Liver (tissue), 9 donors: Measurements from ENCODE around the gene WDFY3. TPM values are rescaled to one million over a fixed set of nuclear protein-coding genes. Genes with fewer than 3 reads are reported as not detected.

Experiments used
- DNase-seq: peaks from one replicate; pipeline ENCODE4 v3.0.0-alpha.2; 2017; ENCODE audit warnings: low spot score
- H3K27ac ChIP-seq, 2 donors: one replicate each; pipeline ENCODE4 v1.7.0; 2013; ENCODE audit warnings: inconsistent platforms in 2 of 2, low read length in 2 of 2, control low read depth in 1 of 2, low read depth in 1 of 2, mild to moderate bottlenecking in 1 of 2
- H3K27me3 ChIP-seq, 4 donors: one replicate each; pipeline versions ENCODE4 v1.6.1 to v1.7.0; 2013; ENCODE audit warnings: low read length in 3 of 4, inconsistent platforms in 1 of 4, mild to moderate bottlenecking in 1 of 4, moderate library complexity in 1 of 4; ENCODE audit not compliant: control insufficient read depth in 4 of 4, insufficient read depth in 4 of 4
- H3K36me3 ChIP-seq, 4 donors: one replicate each; pipeline versions ENCODE4 v1.6.1 to v1.7.0; 2013; ENCODE audit warnings: low read length in 3 of 4, mild to moderate bottlenecking in 3 of 4, low read depth in 1 of 4, moderate library complexity in 1 of 4; ENCODE audit not compliant: control insufficient read depth in 4 of 4, insufficient read depth in 3 of 4
- H3K4me1 ChIP-seq, 4 donors: one replicate each; pipeline versions ENCODE4 v1.6.1 to v1.7.0; 2013; ENCODE audit warnings: low read length in 3 of 4, mild to moderate bottlenecking in 3 of 4, moderate library complexity in 1 of 4; ENCODE audit not compliant: control insufficient read depth in 4 of 4, insufficient read depth in 4 of 4
- H3K4me3 ChIP-seq, 3 donors: one replicate each; pipeline versions ENCODE4 v1.6.1 to v1.7.0; 2013; ENCODE audit warnings: low read length in 3 of 3, control low read depth in 1 of 3, low read depth in 1 of 3, mild to moderate bottlenecking in 1 of 3
- H3K9ac ChIP-seq, 2 donors: one replicate each; pipeline ENCODE4 v1.7.0; 2013; ENCODE audit warnings: low read length in 2 of 2, mild to moderate bottlenecking in 2 of 2, moderate library complexity in 2 of 2, control low read depth in 1 of 2, low read depth in 1 of 2
- H3K9me3 ChIP-seq, 4 donors: one replicate each; pipeline versions ENCODE4 v1.6.1 to v1.7.0; 2013; ENCODE audit warnings: low read length in 3 of 4; ENCODE audit not compliant: control insufficient read depth in 4 of 4
- ATF3 ChIP-seq: IDR thresholded peaks from 2 replicates; pipeline ENCODE4 v1.6.1; 2016; ENCODE audit warnings: antibody characterized with exemption
- CTCF ChIP-seq: fragments of 150-350 bp; IDR thresholded peaks from 2 replicates; pipeline ENCODE4 v1.5.1; 2017; ENCODE audit warnings: improper control_type of control experiment, low read depth, low read length; ENCODE audit not compliant: missing input control
- EGR1 ChIP-seq, 2 donors: IDR thresholded peaks; 2 replicates each; pipeline ENCODE4 v1.6.1; 2016 to 2018; ENCODE audit warnings: antibody characterized with exemption in 2 of 2, low read depth in 2 of 2
- FOXA1 ChIP-seq: IDR thresholded peaks from 2 replicates; pipeline ENCODE4 v1.6.1; 2016; ENCODE audit warnings: antibody characterized with exemption
- FOXA2 ChIP-seq: IDR thresholded peaks from 2 replicates; pipeline ENCODE4 v1.6.1; 2016; ENCODE audit warnings: antibody characterized with exemption
- GABPA ChIP-seq, 2 donors: IDR thresholded peaks in 1 of 2; conservative IDR thresholded peaks in 1 of 2; 2 replicates each; pipeline ENCODE4 v1.6.1; 2016; ENCODE audit warnings: antibody characterized with exemption in 2 of 2, mild to moderate bottlenecking in 1 of 2, moderate library complexity in 1 of 2
- HNF4A ChIP-seq, 2 donors: conservative IDR thresholded peaks; 2 replicates each; pipeline ENCODE4 v1.6.1; 2016; ENCODE audit warnings: antibody characterized with exemption in 2 of 2, mild to moderate bottlenecking in 2 of 2
- HNF4G ChIP-seq: IDR thresholded peaks from 2 replicates; pipeline ENCODE4 v1.6.1; 2016; ENCODE audit warnings: antibody characterized with exemption
- JUND ChIP-seq, 2 donors: IDR thresholded peaks; 2 replicates each; pipeline ENCODE4 v1.6.1; 2016; ENCODE audit warnings: antibody characterized with exemption in 2 of 2
- MAX ChIP-seq: IDR thresholded peaks from 2 replicates; pipeline ENCODE4 v1.6.1; 2016; ENCODE audit warnings: antibody characterized with exemption
- NR2F2 ChIP-seq: IDR thresholded peaks from 2 replicates; pipeline ENCODE4 v1.6.1; 2016; ENCODE audit warnings: antibody characterized with exemption
- RAD21 ChIP-seq, 2 donors: IDR thresholded peaks; 2 replicates each; pipeline ENCODE4 v1.6.1; 2016; ENCODE audit warnings: antibody characterized with exemption in 2 of 2, mild to moderate bottlenecking in 2 of 2
- REST ChIP-seq: IDR thresholded peaks from 2 replicates; pipeline ENCODE4 v1.6.1; 2016; ENCODE audit warnings: antibody characterized with exemption, mild to moderate bottlenecking
- RXRA ChIP-seq, 2 donors: IDR thresholded peaks; 2 replicates each; pipeline ENCODE4 v1.6.1; 2017 to 2018; ENCODE audit warnings: antibody characterized with exemption in 2 of 2, mild to moderate bottlenecking in 1 of 2
- SP1 ChIP-seq: IDR thresholded peaks from 2 replicates; pipeline ENCODE4 v1.6.1; 2018; ENCODE audit warnings: antibody characterized with exemption, mild to moderate bottlenecking
- TAF1 ChIP-seq: conservative IDR thresholded peaks from 2 replicates; pipeline ENCODE4 v1.6.1; 2016; ENCODE audit warnings: antibody characterized with exemption, mild to moderate bottlenecking
- YY1 ChIP-seq: IDR thresholded peaks from 2 replicates; pipeline ENCODE4 v1.6.1; 2016; ENCODE audit warnings: antibody characterized with exemption, mild to moderate bottlenecking
- ZBTB33 ChIP-seq: IDR thresholded peaks from 2 replicates; pipeline ENCODE4 v1.6.1; 2016; ENCODE audit warnings: antibody characterized with exemption
- WGBS: extraction: QIAGEN DNeasy Blood & Tissue Kit; methylation state at CpG from one replicate; pipeline ENCODE4 v1.1.7; 2013; 5-methylcytosine and 5-hydroxymethylcytosine counted together
- polyA plus RNA-seq, 2 donors: library from polyadenylated mRNA; stranded (reverse) in 1 of 2; unstranded in 1 of 2; fragments of 200-250 nt in 1 of 2; fragments of >200 nt in 1 of 2; fragmentation: Nextera tagmentation in 1 of 2; extraction: Ambion mirVana in 1 of 2; gene quantifications; one replicate each; pipeline versions ENCODE4 v1.2.1 to v1.2.3, GENCODE V29; 2013 to 2015
- total RNA-seq, 2 donors: library from RNA; depleted of rRNA; stranded (reverse); fragments of >200 nt; gene quantifications; one replicate each; pipeline ENCODE4 v1.2.3, GENCODE V29; 2014
- donor health status: healthy.
- donor health status: healthy.
- donor health status: healthy.
- donor health status: healthy.
- donor health status: healthy.

WDFY3 gene
- total and polyA plus RNA-seq, 4 donors = 3.2 to 50.5 (median 19.2) TPM

- H3K4me3 ChIP-seq = no peak overlapping the region
- no peaks in the 10 kb centered on the region for H3K9me3 ChIP-seq
- H3K9ac ChIP-seq = no peak overlapping the region
- H3K27ac ChIP-seq = no peak overlapping the region
- 86% methylated on average over 3 of the region's 3 CpGs for WGBS
- no peak for TF ChIP-seq FOXA2
- no peak for TF ChIP-seq ZBTB33
- no peak for TF ChIP-seq RAD21 (IDR thresholded peaks at IDR 0.05)
- no peak for TF ChIP-seq RXRA (IDR thresholded peaks at IDR 0.05)
- no peak for TF ChIP-seq MAX
- TF ChIP-seq JUND (IDR thresholded peaks at IDR 0.05) = no peak
- TF ChIP-seq CTCF = no peak
- TF ChIP-seq SP1 = no peak
- TF ChIP-seq TAF1 = no peak
- no peak for TF ChIP-seq HNF4A (conservative IDR thresholded peaks at IDR 0.05)
- no peak for TF ChIP-seq FOXA1
- TF ChIP-seq ATF3 = no peak
- no peak for TF ChIP-seq REST
- no peak for TF ChIP-seq HNF4G
- TF ChIP-seq YY1 = no peak
- no peak for TF ChIP-seq EGR1 (IDR thresholded peaks at IDR 0.05; ENCODE audit: low read depth in 2 of 2)
- no peak for TF ChIP-seq GABPA (IDR thresholded peaks at IDR 0.05 in 1 of 2, conservative IDR thresholded peaks at IDR 0.05 in 1 of 2)
- TF ChIP-seq NR2F2 = no peak
- H3K27me3 ChIP-seq = no peaks in the 10 kb centered on the region
- peaks cover 10 to 67% (median 47%) of the 10 kb centered on the region in 4 donors for H3K36me3 ChIP-seq
- no peak for DNase-seq
- H3K4me1 ChIP-seq = no peaks in the 10 kb centered on the region
Observed at GRCh38 chr4:84737656-84738055, 228.8 kb downstream of the WDFY3 start.
